Liver (tissue), 9 donors: Measurements from ENCODE around the gene SERPINB8. TPM values are rescaled to one million over a fixed set of nuclear protein-coding genes. Genes with fewer than 3 reads are reported as not detected.
A peak's percentile ranks its signal among the peaks of the same experiment; 100 is the strongest.

Experiments
- DNase-seq: peaks from one replicate; pipeline ENCODE4 v3.0.0-alpha.2; 2017; ENCODE audit warnings: low spot score
- H3K27ac ChIP-seq, 2 donors: one replicate each; pipeline ENCODE4 v1.7.0; 2013; ENCODE audit warnings: inconsistent platforms in 2 of 2, low read length in 2 of 2, control low read depth in 1 of 2, low read depth in 1 of 2, mild to moderate bottlenecking in 1 of 2
- H3K27me3 ChIP-seq, 4 donors: one replicate each; pipeline versions ENCODE4 v1.6.1 to v1.7.0; 2013; ENCODE audit warnings: low read length in 3 of 4, inconsistent platforms in 1 of 4, mild to moderate bottlenecking in 1 of 4, moderate library complexity in 1 of 4; ENCODE audit not compliant: control insufficient read depth in 4 of 4, insufficient read depth in 4 of 4
- H3K36me3 ChIP-seq, 4 donors: one replicate each; pipeline versions ENCODE4 v1.6.1 to v1.7.0; 2013; ENCODE audit warnings: low read length in 3 of 4, mild to moderate bottlenecking in 3 of 4, low read depth in 1 of 4, moderate library complexity in 1 of 4; ENCODE audit not compliant: control insufficient read depth in 4 of 4, insufficient read depth in 3 of 4
- H3K4me1 ChIP-seq, 4 donors: one replicate each; pipeline versions ENCODE4 v1.6.1 to v1.7.0; 2013; ENCODE audit warnings: low read length in 3 of 4, mild to moderate bottlenecking in 3 of 4, moderate library complexity in 1 of 4; ENCODE audit not compliant: control insufficient read depth in 4 of 4, insufficient read depth in 4 of 4
- H3K4me3 ChIP-seq, 3 donors: one replicate each; pipeline versions ENCODE4 v1.6.1 to v1.7.0; 2013; ENCODE audit warnings: low read length in 3 of 3, control low read depth in 1 of 3, low read depth in 1 of 3, mild to moderate bottlenecking in 1 of 3
- H3K9ac ChIP-seq, 2 donors: one replicate each; pipeline ENCODE4 v1.7.0; 2013; ENCODE audit warnings: low read length in 2 of 2, mild to moderate bottlenecking in 2 of 2, moderate library complexity in 2 of 2, control low read depth in 1 of 2, low read depth in 1 of 2
- H3K9me3 ChIP-seq, 4 donors: one replicate each; pipeline versions ENCODE4 v1.6.1 to v1.7.0; 2013; ENCODE audit warnings: low read length in 3 of 4; ENCODE audit not compliant: control insufficient read depth in 4 of 4
- CTCF ChIP-seq: fragments of 150-350 bp; IDR thresholded peaks from 2 replicates; pipeline ENCODE4 v1.5.1; 2017; ENCODE audit warnings: improper control_type of control experiment, low read depth, low read length; ENCODE audit not compliant: missing input control
- EGR1 ChIP-seq, 2 donors: IDR thresholded peaks; 2 replicates each; pipeline ENCODE4 v1.6.1; 2016 to 2018; ENCODE audit warnings: antibody characterized with exemption in 2 of 2, low read depth in 2 of 2
- FOXA2 ChIP-seq: IDR thresholded peaks from 2 replicates; pipeline ENCODE4 v1.6.1; 2016; ENCODE audit warnings: antibody characterized with exemption
- GABPA ChIP-seq, 2 donors: IDR thresholded peaks in 1 of 2; conservative IDR thresholded peaks in 1 of 2; 2 replicates each; pipeline ENCODE4 v1.6.1; 2016; ENCODE audit warnings: antibody characterized with exemption in 2 of 2, mild to moderate bottlenecking in 1 of 2, moderate library complexity in 1 of 2
- HNF4A ChIP-seq, 2 donors: conservative IDR thresholded peaks; 2 replicates each; pipeline ENCODE4 v1.6.1; 2016; ENCODE audit warnings: antibody characterized with exemption in 2 of 2, mild to moderate bottlenecking in 2 of 2
- JUND ChIP-seq, 2 donors: IDR thresholded peaks; 2 replicates each; pipeline ENCODE4 v1.6.1; 2016; ENCODE audit warnings: antibody characterized with exemption in 2 of 2
- NR2F2 ChIP-seq: IDR thresholded peaks from 2 replicates; pipeline ENCODE4 v1.6.1; 2016; ENCODE audit warnings: antibody characterized with exemption
- RAD21 ChIP-seq, 2 donors: IDR thresholded peaks; 2 replicates each; pipeline ENCODE4 v1.6.1; 2016; ENCODE audit warnings: antibody characterized with exemption in 2 of 2, mild to moderate bottlenecking in 2 of 2
- REST ChIP-seq: IDR thresholded peaks from 2 replicates; pipeline ENCODE4 v1.6.1; 2016; ENCODE audit warnings: antibody characterized with exemption, mild to moderate bottlenecking
- RXRA ChIP-seq, 2 donors: IDR thresholded peaks; 2 replicates each; pipeline ENCODE4 v1.6.1; 2017 to 2018; ENCODE audit warnings: antibody characterized with exemption in 2 of 2, mild to moderate bottlenecking in 1 of 2
- SP1 ChIP-seq: IDR thresholded peaks from 2 replicates; pipeline ENCODE4 v1.6.1; 2018; ENCODE audit warnings: antibody characterized with exemption, mild to moderate bottlenecking
- TAF1 ChIP-seq: conservative IDR thresholded peaks from 2 replicates; pipeline ENCODE4 v1.6.1; 2016; ENCODE audit warnings: antibody characterized with exemption, mild to moderate bottlenecking
- YY1 ChIP-seq: IDR thresholded peaks from 2 replicates; pipeline ENCODE4 v1.6.1; 2016; ENCODE audit warnings: antibody characterized with exemption, mild to moderate bottlenecking
- WGBS: extraction: QIAGEN DNeasy Blood & Tissue Kit; methylation state at CpG from one replicate; pipeline ENCODE4 v1.1.7; 2013; 5-methylcytosine and 5-hydroxymethylcytosine counted together
- polyA plus RNA-seq, 2 donors: library from polyadenylated mRNA; stranded (reverse) in 1 of 2; unstranded in 1 of 2; fragments of 200-250 nt in 1 of 2; fragments of >200 nt in 1 of 2; fragmentation: Nextera tagmentation in 1 of 2; extraction: Ambion mirVana in 1 of 2; gene quantifications; one replicate each; pipeline versions ENCODE4 v1.2.1 to v1.2.3, GENCODE V29; 2013 to 2015
- total RNA-seq, 2 donors: library from RNA; depleted of rRNA; stranded (reverse); fragments of >200 nt; gene quantifications; one replicate each; pipeline ENCODE4 v1.2.3, GENCODE V29; 2014
- TF ChIP-seq, protein P1 (sequence below): IDR thresholded peaks from 2 replicates; pipeline ENCODE4 v1.6.1; 2016; ENCODE audit warnings: antibody characterized with exemption
- TF ChIP-seq, protein P2 (sequence below): IDR thresholded peaks from 2 replicates; pipeline ENCODE4 v1.6.1; 2016; ENCODE audit warnings: antibody characterized with exemption
- donor health status: healthy.
- donor health status: healthy.
- donor health status: healthy.
- donor health status: healthy.
- donor health status: healthy.

The SERPINB8 gene
- total and polyA plus RNA-seq, 4 donors, result 2.5 to 8.6 (median 6.7) TPM

- Histone ChIP-seq H3K36me3 (no peaks in the 10 kb centered on the region), H3K9ac (peak overlapping the region in 1 of 2 donors; percentile 82), H3K27ac (peak overlapping the region; percentile 97 to 99), H3K4me1 (peaks cover 2 to 24% (median 16%) of the 10 kb centered on the region in 4 donors), H3K4me3 (no peak overlapping the region), H3K27me3 (no peaks in the 10 kb centered on the region), H3K9me3 (no peaks in the 10 kb centered on the region)
- 82% methylated on average over 13 of the region's 13 CpGs for WGBS
- TF ChIP-seq GABPA (IDR thresholded peaks at IDR 0.05 in 1 of 2, conservative IDR thresholded peaks at IDR 0.05 in 1 of 2) (no peak), FOXA2 (no peak)
- TF ChIP-seq, protein P1, sequence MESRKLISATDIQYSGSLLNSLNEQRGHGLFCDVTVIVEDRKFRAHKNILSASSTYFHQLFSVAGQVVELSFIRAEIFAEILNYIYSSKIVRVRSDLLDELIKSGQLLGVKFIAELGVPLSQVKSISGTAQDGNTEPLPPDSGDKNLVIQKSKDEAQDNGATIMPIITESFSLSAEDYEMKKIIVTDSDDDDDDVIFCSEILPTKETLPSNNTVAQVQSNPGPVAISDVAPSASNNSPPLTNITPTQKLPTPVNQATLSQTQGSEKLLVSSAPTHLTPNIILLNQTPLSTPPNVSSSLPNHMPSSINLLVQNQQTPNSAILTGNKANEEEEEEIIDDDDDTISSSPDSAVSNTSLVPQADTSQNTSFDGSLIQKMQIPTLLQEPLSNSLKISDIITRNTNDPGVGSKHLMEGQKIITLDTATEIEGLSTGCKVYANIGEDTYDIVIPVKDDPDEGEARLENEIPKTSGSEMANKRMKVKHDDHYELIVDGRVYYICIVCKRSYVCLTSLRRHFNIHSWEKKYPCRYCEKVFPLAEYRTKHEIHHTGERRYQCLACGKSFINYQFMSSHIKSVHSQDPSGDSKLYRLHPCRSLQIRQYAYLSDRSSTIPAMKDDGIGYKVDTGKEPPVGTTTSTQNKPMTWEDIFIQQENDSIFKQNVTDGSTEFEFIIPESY, result no peak
- no peak for DNase-seq
Measured at GRCh38 chr18:63971320-63972001, 1.6 kb downstream of the SERPINB8 start.

- peaks cover 2 to 24% (median 16%) of the 10 kb centered on the region in 4 donors for H3K4me1 ChIP-seq
- no peak overlapping the region for H3K9ac ChIP-seq
- no peak overlapping the region for H3K4me3 ChIP-seq
- H3K27ac ChIP-seq, result no peak overlapping the region
- no peaks in the 10 kb centered on the region for H3K36me3 ChIP-seq
- no peak for DNase-seq
- 88% methylated on average over 5 of the region's 5 CpGs for WGBS
- no peak for TF ChIP-seq TAF1
- TF ChIP-seq, protein P2, sequence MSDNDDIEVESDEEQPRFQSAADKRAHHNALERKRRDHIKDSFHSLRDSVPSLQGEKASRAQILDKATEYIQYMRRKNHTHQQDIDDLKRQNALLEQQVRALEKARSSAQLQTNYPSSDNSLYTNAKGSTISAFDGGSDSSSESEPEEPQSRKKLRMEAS, result no peak
- no peak for TF ChIP-seq JUND (IDR thresholded peaks at IDR 0.05)
- TF ChIP-seq HNF4A (conservative IDR thresholded peaks at IDR 0.05), result no peak
- TF ChIP-seq FOXA2, result no peak
- no peak for TF ChIP-seq YY1
- no peak for TF ChIP-seq NR2F2
- no peak for TF ChIP-seq SP1
- no peak for TF ChIP-seq EGR1 (IDR thresholded peaks at IDR 0.05; ENCODE audit: low read depth in 2 of 2)
- TF ChIP-seq RXRA (IDR thresholded peaks at IDR 0.05), result no peak
- TF ChIP-seq CTCF, result no peak
- no peaks in the 10 kb centered on the region for H3K9me3 ChIP-seq
- H3K27me3 ChIP-seq, result no peaks in the 10 kb centered on the region
Measured at GRCh38 chr18:63972002-63972376, 2.1 kb downstream of the SERPINB8 start.

GRCh38 chr18:63974991-63975390 is 5.1 kb downstream of the SERPINB8 start:
- DNase-seq, result no peak
- Histone ChIP-seq H3K27ac (peak overlapping the region; percentile 37 to 51), H3K27me3 (no peaks in the 10 kb centered on the region), H3K4me3 (no peak overlapping the region), H3K4me1 (peaks cover 2 to 27% (median 17%) of the 10 kb centered on the region in 4 donors), H3K9me3 (no peaks in the 10 kb centered on the region), H3K36me3 (no peaks in the 10 kb centered on the region), H3K9ac (no peak overlapping the region)
- WGBS, result 30% methylated on average over 2 of the region's 2 CpGs
- TF ChIP-seq, protein P1, result peak; percentile 13
- TF ChIP-seq, protein P2, result peak; percentile 35
- TF ChIP-seq EGR1 (IDR thresholded peaks at IDR 0.05; ENCODE audit: low read depth in 2 of 2), result no peak
- TF ChIP-seq GABPA (IDR thresholded peaks at IDR 0.05 in 1 of 2, conservative IDR thresholded peaks at IDR 0.05 in 1 of 2), result peak; percentile 25 to 38
- TF ChIP-seq RXRA (IDR thresholded peaks at IDR 0.05), result peak; percentile 88 to 94
- TF ChIP-seq YY1, result peak; percentile 19
- peak; percentile 56 for TF ChIP-seq REST
- TF ChIP-seq RAD21 (IDR thresholded peaks at IDR 0.05), result peak; percentile 71 to 73
- TF ChIP-seq NR2F2, result peak; percentile 49
- no peak for TF ChIP-seq TAF1
